SK-N-MC (cell line): Measurements from ENCODE around the gene GMPS.
"Not testable (repeated sequence)": the region's sequence is repeated elsewhere in the genome, so short reads cannot be mapped to it uniquely, and the experiment has no call there.

ENCODE experiments used
- DNase-seq: peaks from one replicate; pipeline ENCODE4 v3.0.0-alpha.2; 2011; ENCODE audit warnings: low read depth, low spot score
- H3K27ac ChIP-seq: fragments of 200-600 bp; sonication (generic); 2 replicates; pipeline ENCODE4 v1.5.1; 2016; ENCODE audit warnings: mixed run types
- H3K36me3 ChIP-seq: fragments of 200-600 bp; sonication (generic); 2 replicates; pipeline ENCODE4 v1.6.1; 2017; ENCODE audit warnings: antibody characterized with exemption, low read length, mixed read lengths; ENCODE audit not compliant: insufficient read depth
- H3K4me3 ChIP-seq: fragments of 200-600 bp; sonication (generic); 2 replicates; pipeline ENCODE4 v1.5.1; 2016
- H3K9ac ChIP-seq: fragments of 200-600 bp; sonication (generic); 2 replicates; pipeline ENCODE4 v1.8.0; 2017; ENCODE audit warnings: mixed run types, mixed read lengths; ENCODE audit not compliant: insufficient read length
- H3K9me3 ChIP-seq: fragments of 200-600 bp; sonication (generic); 2 replicates; pipeline ENCODE4 v1.6.1; 2017; ENCODE audit warnings: low read depth, mild to moderate bottlenecking, antibody characterized with exemption, low read length, moderate library complexity, mixed read lengths
- EZH2 ChIP-seq: fragments of 200-600 bp; sonication (generic); IDR thresholded peaks from one replicate; pipeline ENCODE4 v1.6.1; 2017; ENCODE audit warnings: antibody characterized with exemption
- FOXP2 ChIP-seq: optimal IDR thresholded peaks from 2 replicates; pipeline ENCODE3; 2011; ENCODE audit warnings: mild to moderate bottlenecking, moderate library complexity; ENCODE audit not compliant: insufficient read depth; ENCODE audit errors: extremely low read length, control extremely low read depth
- POLR2AphosphoS5 ChIP-seq: IDR thresholded peaks from 2 replicates; pipeline ENCODE4 v1.6.1; 2012; ENCODE audit warnings: mild to moderate bottlenecking, low read depth, low read length, borderline replicate concordance

The GMPS gene

GRCh38 chr3:155870945-155871745 lies 695 bp downstream of the GMPS start:
- peaks cover 3% of the 10 kb centered on the region; the same call in 1 of the 2 replicates for H3K36me3 ChIP-seq
- H3K9ac ChIP-seq: peak overlapping the region; percentile 96
- TF ChIP-seq EZH2 (no peak), FOXP2 (no peak), POLR2AphosphoS5 (no peak)
- peak overlapping the region; percentile 89 for H3K27ac ChIP-seq
- DNase-seq: no peak
- peak overlapping the region; percentile 96 for H3K4me3 ChIP-seq
- H3K9me3 ChIP-seq: no peaks in the 10 kb centered on the region

GRCh38 chr3:155871746-155872158 lies 1.3 kb downstream of the GMPS start:
- no peaks in the 10 kb centered on the region for H3K9me3 ChIP-seq
- peak overlapping the region; percentile 96 for H3K4me3 ChIP-seq
- TF ChIP-seq POLR2AphosphoS5 (no peak), FOXP2 (no peak), EZH2 (no peak)
- H3K27ac ChIP-seq: peak overlapping the region; percentile 89
- peak overlapping the region; percentile 96 for H3K9ac ChIP-seq
- no peak for DNase-seq
- peaks cover 4% of the 10 kb centered on the region; the same call in 1 of the 2 replicates for H3K36me3 ChIP-seq

GRCh38 chr3:155872904-155873646 lies 2.6 kb downstream of the GMPS start:
- no peak for DNase-seq
- Histone ChIP-seq H3K4me3 (peak overlapping the region; percentile 96), H3K9me3 (no peaks in the 10 kb centered on the region), H3K27ac (no peak overlapping the region), H3K9ac (peak overlapping the region; percentile 96), H3K36me3 (peaks cover 11% of the 10 kb centered on the region; the same call in 1 of the 2 replicates)
- no peak for TF ChIP-seq FOXP2

DNA sequence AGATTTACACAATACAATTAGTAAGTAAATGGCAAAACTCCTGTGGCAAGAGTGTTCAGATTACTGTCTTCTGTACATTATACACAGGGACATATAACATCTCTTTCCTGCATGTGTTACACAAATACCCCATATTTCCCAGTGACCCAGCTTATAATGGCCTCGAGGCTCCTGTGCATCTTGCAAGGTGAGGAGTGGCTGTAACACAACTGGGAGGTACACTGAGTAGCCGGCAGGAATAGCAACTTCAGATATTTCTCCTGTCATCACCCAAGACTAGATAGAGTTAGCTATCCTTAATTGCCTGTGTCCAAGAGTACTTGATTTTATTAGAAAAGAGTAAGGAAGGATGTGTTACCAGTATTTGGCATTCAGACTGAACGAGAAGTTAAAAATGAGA lies 5.6 kb downstream of the GMPS start:
- Histone ChIP-seq H3K36me3 (peaks cover 15% of the 10 kb centered on the region; the same call in 1 of the 2 replicates), H3K9ac (no peak overlapping the region), H3K4me3 (no peak overlapping the region), H3K27ac (no peak overlapping the region), H3K9me3 (no peaks in the 10 kb centered on the region)
- no peak for DNase-seq
- no peak for TF ChIP-seq FOXP2

- no peak overlapping the region for H3K27ac ChIP-seq
These were observed 6.1 kb downstream of the GMPS start for GRCh38 chr3:155876503-155876902.

DNA sequence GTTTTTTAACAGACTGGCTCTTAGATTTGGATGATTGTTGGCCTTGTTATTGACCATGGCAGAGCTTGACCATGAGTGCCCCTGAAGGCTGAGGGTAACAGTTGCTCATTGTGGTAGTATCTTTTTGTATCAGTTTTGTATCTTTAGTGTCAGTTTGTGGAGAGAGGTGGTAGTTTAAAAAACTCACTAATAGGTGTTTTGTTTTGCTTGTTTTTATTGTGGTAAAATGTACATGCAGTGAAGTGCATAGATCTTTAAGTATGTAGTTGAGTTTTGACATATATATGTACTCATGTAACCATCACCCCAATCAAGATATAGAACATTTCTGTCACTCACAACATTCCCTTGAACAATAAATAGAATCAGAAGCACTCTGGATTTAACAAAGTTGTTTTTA lies 9.8 kb downstream of the GMPS start:
- no peaks in the 10 kb centered on the region for H3K9me3 ChIP-seq
- no peak for DNase-seq
- H3K9ac ChIP-seq: no peak overlapping the region
- no peak for TF ChIP-seq POLR2AphosphoS5
- TF ChIP-seq EZH2: no peak
- no peak for TF ChIP-seq FOXP2
- peak overlapping the region; percentile 11; the same call in 1 of the 2 replicates for H3K27ac ChIP-seq
- no peak overlapping the region for H3K4me3 ChIP-seq
- H3K36me3 ChIP-seq: peaks cover 12% of the 10 kb centered on the region; the same call in 1 of the 2 replicates

More at GRCh38 chr3:155876503-155876902, 6.1 kb downstream of the GMPS start:
- Histone ChIP-seq H3K9me3 (no peaks in the 10 kb centered on the region), H3K36me3 (peaks cover 15% of the 10 kb centered on the region; the same call in 1 of the 2 replicates), H3K4me3 (no peak overlapping the region), H3K9ac (no peak overlapping the region)
- no peak for TF ChIP-seq EZH2
- TF ChIP-seq FOXP2: no peak
- TF ChIP-seq POLR2AphosphoS5: no peak
- no peak for DNase-seq

DNA sequence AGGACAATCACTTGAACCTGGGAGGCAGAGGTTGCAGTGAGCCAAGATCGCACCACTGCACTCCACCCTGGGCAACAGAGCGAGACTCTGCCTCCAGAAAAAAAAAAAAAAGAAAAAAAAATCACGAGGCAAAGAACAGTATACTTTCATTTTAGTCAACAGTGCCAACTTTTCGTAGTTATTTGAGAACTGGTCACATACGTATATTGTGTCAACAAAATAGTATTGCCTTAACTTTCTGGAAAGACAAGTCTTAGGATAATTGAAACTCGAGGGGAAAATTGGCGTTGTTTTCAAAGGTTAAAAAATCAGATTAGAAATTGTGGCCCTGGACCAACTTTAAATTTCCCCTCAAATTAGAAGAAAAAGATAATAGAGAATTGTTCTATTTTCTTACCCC lies 13.8 kb downstream of the GMPS start:
- DNase-seq: no peak
- Histone ChIP-seq H3K36me3 (peaks cover 9% of the 10 kb centered on the region; the same call in 1 of the 2 replicates), H3K9ac (no peak overlapping the region), H3K27ac (no peak overlapping the region; the same call in 1 of the 2 replicates), H3K4me3 (no peak overlapping the region), H3K9me3 (no peaks in the 10 kb centered on the region)
- TF ChIP-seq EZH2 (no peak), POLR2AphosphoS5 (no peak), FOXP2 (no peak)

- H3K9ac ChIP-seq: no peak overlapping the region
- H3K9me3 ChIP-seq: no peaks in the 10 kb centered on the region
- peak overlapping the region; percentile 35; the same call in 1 of the 2 replicates for H3K27ac ChIP-seq
- no peak for TF ChIP-seq FOXP2
- TF ChIP-seq EZH2: no peak
- no peak for TF ChIP-seq POLR2AphosphoS5
- no peak overlapping the region for H3K4me3 ChIP-seq
- DNase-seq: no peak
- peaks cover 9% of the 10 kb centered on the region; the same call in 1 of the 2 replicates for H3K36me3 ChIP-seq
These were observed 14.8 kb downstream of the GMPS start for GRCh38 chr3:155885292-155885691.

- H3K9ac ChIP-seq, DNase-seq, H3K4me3 ChIP-seq, H3K36me3 ChIP-seq, H3K9me3 ChIP-seq, H3K27ac ChIP-seq: not testable (repeated sequence)
These were observed 15.9 kb downstream of the GMPS start for GRCh38 chr3:155886348-155886747.
